HG03025 (cell line): ENCODE results near the gene BCL10.

ENCODE experiments used
- ATAC-seq: cut with Tn5 transposase; IDR thresholded peaks from one replicate; pipeline ENCODE4 v1.9.1; 2021; ENCODE audit warnings: mild to moderate bottlenecking, moderate library complexity; ENCODE audit not compliant: unreplicated experiment, low FRiP score

The BCL10 gene

DNA sequence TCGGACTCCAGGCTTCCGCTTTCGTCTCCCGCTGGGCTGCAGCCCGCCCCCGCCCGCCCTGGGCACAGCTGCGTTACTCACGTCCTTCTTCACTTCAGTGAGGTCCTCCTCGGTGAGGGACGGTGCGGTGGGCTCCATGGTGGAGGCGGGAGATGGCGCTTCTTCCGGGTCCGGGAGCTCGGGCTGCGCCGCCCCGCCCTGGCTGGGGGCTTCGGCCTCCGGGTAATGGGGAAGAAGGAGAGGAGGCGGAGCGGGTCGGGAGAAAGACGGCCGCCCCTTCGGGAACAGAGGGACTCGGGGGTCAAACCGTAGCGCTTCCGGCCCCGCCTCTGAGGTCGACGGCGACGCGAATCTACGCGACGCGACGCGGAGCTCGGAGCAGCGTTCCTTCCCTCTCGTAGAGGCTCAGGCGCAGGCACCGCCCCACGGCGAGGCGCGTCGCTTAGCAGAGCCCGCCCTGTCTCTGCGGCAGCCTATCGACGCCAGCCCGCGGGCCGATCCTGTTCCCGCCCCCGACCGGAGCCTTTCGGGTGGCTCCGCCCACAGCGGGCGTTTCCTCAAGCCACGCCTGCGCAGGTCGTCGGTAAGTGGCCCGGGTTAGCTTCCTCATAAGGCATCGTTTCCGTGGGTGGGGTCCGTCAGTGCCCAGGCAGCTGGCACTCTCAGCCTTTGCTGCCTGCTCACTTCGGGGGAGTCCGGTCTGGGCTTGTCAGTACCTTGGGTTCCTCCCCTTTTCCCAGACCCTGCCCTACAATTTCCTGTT lies at the start of gene BCL10:
BCL10 (minus strand) TSS at position 418 of the 763 bp plus-strand sequence; CDS start at position 138, 280 bp downstream.
- peak; percentile 96 for ATAC-seq

DNA sequence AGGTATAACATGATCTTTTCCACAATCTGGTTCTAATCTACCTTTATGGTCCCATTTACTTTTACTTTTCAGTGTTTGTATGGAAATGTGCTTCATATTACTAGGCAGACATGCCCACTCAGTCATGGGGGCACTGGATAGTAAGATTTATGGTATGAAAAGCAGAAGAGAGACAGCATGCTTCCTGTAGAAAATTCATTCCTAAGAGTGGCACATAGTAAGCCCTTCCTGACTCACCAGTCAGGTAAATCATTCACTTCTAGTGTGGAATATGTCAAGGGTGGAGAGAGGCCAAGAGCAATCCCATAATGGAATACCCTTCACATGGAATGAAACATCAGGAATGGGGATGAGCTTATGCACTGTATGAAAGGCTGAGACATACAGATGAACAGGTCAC lies 49.5 kb upstream of the BCL10 start:
- no peak for ATAC-seq

- ATAC-seq: no peak
These were observed 47.3 kb upstream of the BCL10 start for GRCh38 chr1:85323770-85324169.

DNA sequence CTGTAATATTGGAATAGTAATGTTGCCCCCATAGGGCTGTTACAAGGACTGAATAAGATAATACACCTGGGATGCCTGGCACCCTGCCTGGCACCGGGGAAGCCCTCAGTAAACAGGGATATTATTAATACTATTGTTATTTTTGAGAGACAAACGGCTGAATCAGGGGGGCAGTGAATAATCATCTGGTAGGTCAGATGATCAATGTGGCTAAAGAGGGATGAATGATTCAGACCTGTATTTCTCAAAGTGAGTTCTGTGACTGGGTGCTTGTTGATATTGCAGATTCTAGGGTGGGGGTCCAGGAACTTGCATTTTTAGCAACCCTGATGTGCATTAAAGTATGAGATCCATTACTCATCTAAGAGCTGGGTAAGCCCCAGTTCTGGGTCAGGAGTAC lies 46.2 kb upstream of the BCL10 start:
- ATAC-seq: no peak

DNA sequence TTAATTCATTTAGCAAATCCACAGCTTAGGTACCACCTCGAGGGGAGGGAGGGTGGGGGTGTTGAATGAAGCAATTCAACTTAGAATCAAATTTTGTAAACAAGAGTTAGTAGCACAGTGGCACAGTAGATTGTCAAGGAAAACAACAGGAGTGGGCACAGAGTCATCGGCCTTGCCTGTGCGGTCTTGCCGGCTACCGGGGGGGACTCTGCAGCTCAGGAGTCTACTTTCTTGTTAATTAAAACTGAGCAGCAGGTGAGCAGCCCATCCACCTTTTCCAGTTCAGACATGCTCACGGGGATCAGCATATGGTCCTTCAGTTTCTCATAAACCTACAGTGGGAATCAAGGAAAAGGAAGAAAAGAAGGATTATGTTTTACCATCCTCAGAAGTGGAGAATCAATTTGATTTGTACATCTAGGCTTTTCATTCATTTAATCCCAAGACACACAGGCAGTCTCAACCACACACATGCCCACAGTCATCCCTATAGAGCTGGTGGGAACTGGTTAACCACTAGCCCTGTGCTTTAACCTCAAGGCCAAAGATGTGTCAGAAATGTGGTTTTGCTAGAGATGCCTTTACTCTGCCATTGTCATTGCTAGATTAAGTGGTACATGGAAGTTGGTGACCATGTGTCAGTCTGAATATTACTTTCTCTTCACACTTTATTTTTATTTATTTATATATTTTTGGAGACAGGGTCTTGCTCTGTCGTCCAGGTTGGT lies 45.0 kb upstream of the BCL10 start:
- no peak for ATAC-seq

GRCh38 chr1:85320371-85321131 lies 44.1 kb upstream of the BCL10 start:
- no peak for ATAC-seq

- ATAC-seq: no peak
These were observed 43.5 kb upstream of the BCL10 start for GRCh38 chr1:85319931-85320330.

GRCh38 chr1:85319491-85319890 lies 43.1 kb upstream of the BCL10 start:
- ATAC-seq: no peak

DNA sequence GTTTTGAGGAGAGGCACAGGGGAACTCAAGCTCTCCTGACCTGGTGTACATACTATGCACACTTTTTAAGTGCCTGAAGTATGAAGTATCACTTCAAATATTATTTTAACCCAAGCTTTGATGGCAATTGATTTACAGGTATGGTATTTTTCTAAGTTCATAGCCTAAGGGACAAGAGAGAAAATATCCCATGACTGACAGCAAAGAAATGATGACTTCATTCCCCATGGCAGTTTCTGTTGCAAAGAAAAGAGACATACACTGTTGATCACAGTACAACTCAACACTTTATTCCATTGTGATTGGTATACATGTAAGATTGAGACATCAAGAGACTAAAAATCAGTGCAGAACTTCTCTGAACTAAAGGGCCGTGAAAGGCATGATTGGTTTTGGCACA lies 41.8 kb upstream of the BCL10 start:
- ATAC-seq: no peak

DNA sequence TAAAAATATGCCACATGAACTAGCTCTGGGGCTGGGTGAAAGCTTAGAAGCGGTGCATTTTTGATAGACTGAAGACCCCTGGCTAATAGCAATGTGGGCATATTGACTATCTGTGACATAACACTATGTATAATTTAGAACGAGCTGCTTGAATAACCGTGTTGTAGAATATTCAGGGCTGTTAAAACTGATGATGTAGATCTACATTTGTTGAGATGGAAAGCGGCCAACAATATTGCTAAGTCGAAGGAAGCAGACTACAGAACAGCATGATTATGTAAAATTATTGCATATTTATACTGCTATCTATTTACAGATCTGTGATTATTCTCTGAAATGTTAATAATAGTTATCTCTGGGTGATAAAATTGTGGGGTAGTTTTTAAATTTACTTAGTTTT lies 41.1 kb upstream of the BCL10 start:
- ATAC-seq: no peak

GRCh38 chr1:85316321-85316720 lies 39.9 kb upstream of the BCL10 start:
- ATAC-seq: no peak

GRCh38 chr1:85315789-85316188 lies 39.4 kb upstream of the BCL10 start:
- no peak for ATAC-seq

- ATAC-seq: no peak
These were observed 38.3 kb upstream of the BCL10 start for GRCh38 chr1:85314726-85315125.

DNA sequence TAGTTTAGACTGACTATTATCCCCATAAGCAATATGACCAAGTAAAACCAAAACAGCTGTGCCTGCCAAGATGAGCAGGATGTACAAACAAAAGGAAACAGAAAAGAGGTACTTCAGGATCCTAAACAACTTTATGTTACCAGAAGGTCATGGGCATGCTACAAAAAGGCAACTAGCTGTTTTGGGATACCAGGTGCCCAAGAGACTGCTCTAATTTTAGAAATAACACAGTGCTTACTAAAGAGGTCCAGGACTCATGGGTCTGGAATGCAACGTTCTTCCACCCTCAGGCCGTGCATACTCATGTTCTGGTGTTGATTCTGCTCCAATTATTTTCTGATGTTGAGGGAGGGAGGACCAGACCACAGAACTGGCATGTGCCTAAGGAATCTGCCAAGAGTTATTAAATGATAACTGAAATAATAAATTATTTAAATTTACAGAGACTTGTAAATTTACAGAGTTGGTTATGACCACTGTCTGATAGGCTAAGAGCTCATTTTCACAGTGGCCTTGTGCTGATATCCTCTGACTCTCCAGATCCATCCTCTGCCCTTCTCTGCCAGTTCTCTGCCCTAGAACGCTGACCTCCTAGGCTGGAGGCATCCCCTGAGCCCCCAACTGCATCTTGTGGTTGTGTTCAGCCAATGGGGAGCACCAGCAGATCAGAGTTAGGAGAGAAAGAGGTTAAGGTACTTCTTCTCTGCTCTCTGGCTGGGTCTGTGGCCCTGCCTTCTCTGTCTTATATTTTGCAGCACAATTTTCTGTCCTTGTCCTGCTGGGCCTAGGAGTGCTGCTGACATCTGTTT lies 37.7 kb upstream of the BCL10 start:
- ATAC-seq: no peak

DNA sequence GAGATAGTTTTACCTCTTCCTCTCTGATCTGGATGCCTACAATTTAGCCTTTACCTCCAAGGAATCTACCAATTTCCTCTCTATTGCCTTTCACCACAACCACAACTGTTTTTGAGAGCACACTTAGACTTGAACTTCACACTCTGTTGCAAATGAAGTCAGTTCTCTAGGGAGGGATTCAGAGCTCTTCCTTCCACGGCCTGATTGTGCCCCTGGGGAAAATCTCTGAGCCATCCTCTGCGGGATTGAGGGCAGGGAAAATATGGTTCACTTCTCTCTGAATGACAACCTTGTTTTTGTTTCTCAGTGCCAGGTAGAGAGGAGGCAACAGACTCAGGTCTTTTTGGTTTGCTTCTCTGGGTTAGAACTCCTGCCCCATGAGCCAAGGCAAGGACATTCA lies 35.4 kb upstream of the BCL10 start:
- ATAC-seq: no peak

DNA sequence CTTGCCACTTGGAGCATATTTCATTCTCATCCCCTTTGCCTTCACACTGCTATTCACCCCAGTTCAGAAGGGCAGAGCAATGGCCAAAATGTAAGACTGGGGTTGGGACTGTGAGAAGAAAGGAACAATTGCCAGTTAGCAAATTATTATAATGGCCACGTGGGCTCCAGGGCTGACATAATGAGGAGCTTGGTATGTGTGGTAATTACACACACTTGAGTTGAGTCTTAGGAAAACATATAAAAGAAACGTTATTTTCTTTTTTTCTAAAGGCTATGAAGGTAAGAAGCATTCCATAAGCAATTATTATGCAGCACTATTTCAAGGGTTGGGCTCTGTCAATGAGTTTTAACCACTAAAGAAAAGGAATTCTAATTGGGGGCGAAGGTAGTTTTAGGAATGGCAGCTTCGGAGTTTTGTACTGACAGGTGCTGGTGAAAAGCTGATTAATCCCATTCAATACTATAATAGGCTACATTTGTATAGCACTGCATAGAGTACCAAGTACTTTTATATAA lies 32.5 kb upstream of the BCL10 start:
- ATAC-seq: no peak

GRCh38 chr1:85307987-85308832 lies 31.8 kb upstream of the BCL10 start:
- peak; percentile 87 for ATAC-seq

- no peak for ATAC-seq
These were observed 29.8 kb upstream of the BCL10 start for GRCh38 chr1:85306236-85306635.

- no peak for ATAC-seq
These were observed 27.2 kb upstream of the BCL10 start for GRCh38 chr1:85303440-85304162.
